LNCaP clone FGC (cell line): ENCODE data around the gene RNF5.
A peak's percentile ranks its signal among the peaks of the same experiment; 100 is the strongest.
"Not testable (repeated sequence)": the region's sequence is repeated elsewhere in the genome, so short reads cannot be mapped to it uniquely, and the experiment has no call there.

ENCODE experiments used
- DNase-seq: peaks from one replicate; pipeline ENCODE4 v3.0.0-alpha.2; 2011; ENCODE audit warnings: low read depth
- H3K4me3 ChIP-seq: 2 replicates; pipeline ENCODE4 v1.5.1; 2011; ENCODE audit warnings: mild to moderate bottlenecking, low read depth, low read length, control low read depth
- TF ChIP-seq, protein P1 (sequence below): IDR thresholded peaks from 2 replicates; pipeline ENCODE4 v1.5.1; 2012; ENCODE audit warnings: mild to moderate bottlenecking; ENCODE audit not compliant: control insufficient read depth, insufficient read depth; ENCODE audit errors: extremely low read depth

The RNF5 gene

GRCh38 chr6:32191696-32192607 lies 13.7 kb downstream of the RNF5 start:
- TF ChIP-seq, protein P1, sequence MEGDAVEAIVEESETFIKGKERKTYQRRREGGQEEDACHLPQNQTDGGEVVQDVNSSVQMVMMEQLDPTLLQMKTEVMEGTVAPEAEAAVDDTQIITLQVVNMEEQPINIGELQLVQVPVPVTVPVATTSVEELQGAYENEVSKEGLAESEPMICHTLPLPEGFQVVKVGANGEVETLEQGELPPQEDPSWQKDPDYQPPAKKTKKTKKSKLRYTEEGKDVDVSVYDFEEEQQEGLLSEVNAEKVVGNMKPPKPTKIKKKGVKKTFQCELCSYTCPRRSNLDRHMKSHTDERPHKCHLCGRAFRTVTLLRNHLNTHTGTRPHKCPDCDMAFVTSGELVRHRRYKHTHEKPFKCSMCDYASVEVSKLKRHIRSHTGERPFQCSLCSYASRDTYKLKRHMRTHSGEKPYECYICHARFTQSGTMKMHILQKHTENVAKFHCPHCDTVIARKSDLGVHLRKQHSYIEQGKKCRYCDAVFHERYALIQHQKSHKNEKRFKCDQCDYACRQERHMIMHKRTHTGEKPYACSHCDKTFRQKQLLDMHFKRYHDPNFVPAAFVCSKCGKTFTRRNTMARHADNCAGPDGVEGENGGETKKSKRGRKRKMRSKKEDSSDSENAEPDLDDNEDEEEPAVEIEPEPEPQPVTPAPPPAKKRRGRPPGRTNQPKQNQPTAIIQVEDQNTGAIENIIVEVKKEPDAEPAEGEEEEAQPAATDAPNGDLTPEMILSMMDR = no peak
- DNase-seq = no peak
- H3K4me3 ChIP-seq = no peak overlapping the region

- no peak within 1 kb of the TSS for H3K4me3 ChIP-seq
- TF ChIP-seq, protein P1 = no peak
- DNase-seq = no peak
Measured at GRCh38 chr6:32192608-32193039, 14.4 kb downstream of the RNF5 start, which contains the start of gene GPSM3. GPSM3 (minus strand) TSS chr6:32192643; CDS start chr6:32192513, 130 bp downstream.

DNA sequence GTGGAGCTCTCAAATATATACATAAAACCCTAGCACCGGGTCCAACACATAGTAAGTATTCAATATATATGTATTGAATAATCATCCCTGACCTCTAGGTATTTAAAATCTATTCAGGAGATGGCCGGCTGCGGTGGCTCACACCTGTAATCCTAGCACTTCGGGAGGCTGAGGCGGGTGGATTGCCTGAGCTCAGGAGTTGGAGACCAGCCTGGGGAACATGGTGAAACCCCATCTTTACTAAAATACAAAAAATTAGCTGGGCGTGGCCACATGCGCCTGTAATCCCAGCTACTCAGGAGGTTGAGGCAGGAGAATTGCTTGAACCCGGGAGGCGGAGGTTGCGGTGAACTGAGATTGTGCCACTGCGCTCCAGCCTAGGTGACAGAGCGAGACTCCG lies 14.9 kb downstream of the RNF5 start:
- H3K4me3 ChIP-seq, DNase-seq: not testable (repeated sequence)

DNA sequence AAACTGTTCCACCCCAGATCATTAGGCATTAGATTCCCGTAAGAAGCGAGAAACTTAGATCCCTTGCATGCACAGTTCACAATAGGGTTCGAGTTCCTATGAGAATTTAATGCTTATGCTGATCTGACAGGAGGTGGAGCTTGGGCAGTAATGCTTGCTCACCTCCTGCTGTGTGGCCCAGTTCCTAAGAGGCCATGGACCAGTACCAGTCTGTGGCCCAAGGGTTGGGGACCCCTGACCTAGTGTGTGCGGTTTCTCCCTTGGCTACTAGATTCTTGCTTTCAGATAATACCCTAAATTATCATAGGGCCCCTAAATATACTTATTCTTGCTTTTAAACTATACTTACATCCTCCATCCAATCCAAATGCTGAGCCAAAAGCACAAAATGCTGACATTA lies 16.2 kb downstream of the RNF5 start:
- TF ChIP-seq, protein P1 = no peak
- DNase-seq = no peak
- no peak overlapping the region for H3K4me3 ChIP-seq

DNA sequence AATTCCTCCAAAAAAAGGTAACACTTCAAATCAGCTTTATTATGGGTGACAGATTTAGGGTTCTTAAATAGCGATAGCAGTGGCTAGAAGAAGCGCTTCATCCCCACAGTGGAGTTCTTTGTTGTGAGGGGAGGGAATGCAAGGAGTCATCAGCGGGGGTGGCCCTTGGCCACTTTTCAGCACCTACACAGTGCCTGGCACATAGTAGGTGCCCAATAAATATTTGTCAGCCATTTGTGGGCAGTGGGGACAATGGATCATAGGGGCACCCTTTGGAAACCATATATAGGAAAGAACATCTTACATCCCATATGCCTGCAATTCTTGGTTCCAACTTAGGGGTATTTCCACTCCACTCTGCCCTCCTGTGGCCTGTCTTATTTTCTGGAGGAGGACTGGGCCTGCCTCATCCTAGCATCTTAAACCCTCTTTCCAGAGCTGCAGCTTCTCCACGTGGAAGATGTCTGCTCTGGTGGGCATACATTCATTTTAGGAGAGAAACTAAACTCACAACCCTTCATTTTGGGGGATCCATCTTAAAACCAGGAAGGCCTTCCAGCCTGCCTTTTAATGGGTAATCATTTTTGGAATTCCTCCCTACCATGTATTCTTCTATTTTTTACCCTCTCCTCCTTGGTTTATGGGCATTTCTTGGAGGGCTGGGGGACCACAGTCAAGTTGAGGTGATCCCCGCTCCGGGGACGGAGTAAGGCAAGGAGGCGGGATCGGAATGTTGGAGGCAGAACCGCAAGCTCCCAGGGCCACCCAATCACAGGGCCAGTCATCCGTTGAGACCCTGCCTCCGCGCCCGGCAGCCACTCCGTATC lies 16.8 kb downstream of the RNF5 start:
- peak overlapping the region; percentile 67 for H3K4me3 ChIP-seq
- peak; percentile 27 for DNase-seq
- TF ChIP-seq, protein P1 = peak; percentile 63

DNA sequence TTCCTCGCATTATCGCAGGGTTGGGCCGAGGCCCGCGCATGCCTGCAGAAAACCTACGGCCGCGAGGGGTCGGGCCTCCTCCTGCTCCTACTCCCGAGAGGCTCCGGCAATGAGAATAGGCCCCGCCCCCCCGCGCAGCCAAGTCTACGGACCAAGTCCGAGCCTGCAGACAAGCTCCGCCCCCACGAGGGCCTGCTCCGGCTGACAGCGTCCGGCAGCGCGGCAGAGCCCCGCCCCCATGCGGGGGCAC lies 17.4 kb downstream of the RNF5 start:
- TF ChIP-seq, protein P1 = no peak
- peak overlapping the region; percentile 89 for H3K4me3 ChIP-seq
- DNase-seq = peak; percentile 97

DNA sequence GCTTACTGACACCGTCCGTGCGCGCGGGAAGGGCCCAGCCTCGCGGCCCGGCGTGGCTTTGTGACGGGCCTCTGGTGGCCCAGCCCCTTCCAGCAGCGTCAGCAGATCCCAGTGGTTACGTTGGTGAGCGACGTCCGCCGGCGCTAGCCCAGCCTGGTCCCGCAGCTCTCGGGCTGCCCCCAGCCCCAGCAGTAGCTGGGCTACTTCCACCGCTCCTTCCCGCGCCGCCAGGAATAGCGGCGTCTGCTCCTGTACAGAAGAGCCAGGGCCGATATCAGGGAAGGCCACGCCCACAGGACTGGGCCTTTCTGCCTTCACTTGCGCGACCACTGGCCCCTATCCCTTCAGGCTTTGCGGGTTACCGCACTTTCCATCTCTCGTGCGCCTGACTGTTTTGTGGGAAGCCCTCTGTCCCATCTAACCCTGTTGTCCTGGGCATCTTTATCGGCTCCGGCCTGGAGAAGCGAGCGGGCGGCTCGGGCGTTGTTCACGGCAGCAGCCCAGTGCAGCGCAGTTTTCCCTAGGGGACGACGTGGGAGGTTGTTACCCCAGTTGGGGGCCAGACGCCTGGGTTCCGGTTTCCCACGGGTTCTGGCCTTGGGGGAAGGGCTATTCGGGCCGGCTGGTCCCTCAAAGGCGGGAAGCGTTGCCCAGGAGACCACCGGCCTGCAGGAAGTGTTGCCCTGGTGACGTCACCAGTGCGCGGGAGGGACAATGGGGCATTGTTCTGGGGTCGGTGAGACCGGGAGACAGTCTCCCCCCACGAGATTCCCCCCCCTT lies 17.9 kb downstream of the RNF5 start:
- H3K4me3 ChIP-seq = peak overlapping the region; percentile 89
- TF ChIP-seq, protein P1 = no peak
- no peak for DNase-seq
